Stomach (tissue), 19 donors: Measurements from ENCODE around the gene OR4K13. TPM values are rescaled to one million over a fixed set of nuclear protein-coding genes. Genes with fewer than 3 reads are reported as not detected.

Experiments
- DNase-seq, 2 donors: peaks; one replicate each; pipeline versions ENCODE4 v3.0.0 to v3.0.0-alpha.2; 2013 to 2019
- H3K27ac ChIP-seq, 5 donors: fragments of 200-600 bp in 4 of 5; sonication (generic) in 4 of 5; one replicate each; pipeline ENCODE4 v1.5.1; 2013 to 2019; ENCODE audit warnings: mild to moderate bottlenecking in 1 of 5, moderate library complexity in 1 of 5
- H3K27me3 ChIP-seq, 3 donors: fragments of 200-600 bp; sonication (generic); one replicate each; pipeline ENCODE4 v1.5.1; 2017 to 2019; ENCODE audit warnings: mixed run types in 1 of 3
- H3K36me3 ChIP-seq, 4 donors: fragments of 200-600 bp; sonication (generic); 1 replicate in 3 of 4; 2 replicates in 1 of 4; pipeline ENCODE4 v1.5.1; 2016 to 2019
- H3K4me1 ChIP-seq, 4 donors: fragments of 200-600 bp; sonication (generic); one replicate each; pipeline ENCODE4 v1.5.1; 2016 to 2019
- H3K4me3 ChIP-seq, 4 donors: fragments of 200-600 bp; sonication (generic) in 3 of 4; one replicate each; pipeline ENCODE4 v1.5.1; 2016 to 2019; ENCODE audit warnings: mild to moderate bottlenecking in 1 of 4
- H3K9me3 ChIP-seq, 4 donors: fragments of 200-600 bp; sonication (generic); one replicate each; pipeline ENCODE4 v1.5.1; 2016 to 2019
- CTCF ChIP-seq, 7 experiments: fragments of 450-650 bp in 4 of 7; fragments of 200-600 bp in 3 of 7; sonication (generic) in 3 of 7; IDR thresholded peaks; one replicate each; pipeline ENCODE4 v1.5.1; 2016 to 2019; ENCODE audit warnings: antibody characterized with exemption in 7 of 7, control low read depth in 2 of 7, mild to moderate bottlenecking in 1 of 7
- EP300 ChIP-seq: sonication (generic); formaldehyde crosslinking; IDR thresholded peaks from one replicate; pipeline ENCODE4 v1.6.1; 2017; ENCODE audit warnings: antibody characterized with exemption
- POLR2A ChIP-seq, 4 donors: fragments of 450-650 bp; IDR thresholded peaks; one replicate each; pipeline ENCODE4 v1.6.1; 2016; ENCODE audit warnings: antibody characterized with exemption in 4 of 4, control low read depth in 2 of 4, mild to moderate bottlenecking in 1 of 4, moderate library complexity in 1 of 4
- POLR2AphosphoS5 ChIP-seq, 3 donors: sonication (generic); formaldehyde crosslinking; IDR thresholded peaks; one replicate each; pipeline ENCODE4 v1.6.1; 2016; ENCODE audit warnings: antibody characterized with exemption in 3 of 3
- whole genome bisulfite sequencing, 5 donors: extraction: QIAGEN DNeasy Blood & Tissue Kit in 3 of 5; methylation state at CpG; one replicate each; pipeline versions ENCODE4 v1.1.5 to v1.1.7; 2013 to 2018; 5-methylcytosine and 5-hydroxymethylcytosine counted together
- intact Hi-C: fragments of 100-400 bp; cut with DNase I; formaldehyde crosslinking; loops from one replicate; pipeline ENCODE4 v1.15.1; 2023; ENCODE audit warnings: low total_unique reads
- long read RNA-seq, 10 donors: transcript quantifications; one replicate each; lab custom pipeline, GENCODE V29; 2026
- polyA plus RNA-seq, 3 donors: library from polyadenylated mRNA; stranded (reverse); fragments of 200-250 nt; gene quantifications; one replicate each; pipeline ENCODE4 v1.2.3, GENCODE V29; 2013
- total RNA-seq, 5 donors: library from RNA; depleted of rRNA; stranded (reverse); fragments of >200 nt; gene quantifications; one replicate each; pipeline versions ENCODE4 v1.1.0 to v1.2.3, GENCODE V29; 2014 to 2016
- donor health status: healthy with polysubstance abuse.
- donor health status: Bipolar disorder and iron deficiency.
- donor health status: healthy.

The OR4K13 gene, protein sequence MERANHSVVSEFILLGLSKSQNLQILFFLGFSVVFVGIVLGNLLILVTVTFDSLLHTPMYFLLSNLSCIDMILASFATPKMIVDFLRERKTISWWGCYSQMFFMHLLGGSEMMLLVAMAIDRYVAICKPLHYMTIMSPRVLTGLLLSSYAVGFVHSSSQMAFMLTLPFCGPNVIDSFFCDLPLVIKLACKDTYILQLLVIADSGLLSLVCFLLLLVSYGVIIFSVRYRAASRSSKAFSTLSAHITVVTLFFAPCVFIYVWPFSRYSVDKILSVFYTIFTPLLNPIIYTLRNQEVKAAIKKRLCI
- total RNA-seq: not detected
- polyA plus RNA-seq: not detected
- long read RNA-seq, donor 1: 0 reads
- long read RNA-seq, donor 2: 0 reads
- long read RNA-seq, donor 3: 0 reads
- long read RNA-seq, donor 4: 0 reads
- long read RNA-seq, donor 5: 0 reads
- long read RNA-seq, donor 6: 0 reads
- long read RNA-seq, donor 7: 0 reads
- long read RNA-seq, donor 8: 0 reads
- long read RNA-seq, donor 9: 0 reads
- long read RNA-seq, donor 10: 0 reads

- Histone ChIP-seq H3K27me3 (no peaks in the 10 kb centered on the region), H3K9me3 (peaks cover 0 to 7% (median 0%) of the 10 kb centered on the region in 4 donors), H3K4me1 (no peaks in the 10 kb centered on the region), H3K36me3 (no peaks in the 10 kb centered on the region), H3K4me3 (no peak within 1 kb of the TSS), H3K27ac (no peak within 1 kb of the TSS)
- TF ChIP-seq POLR2AphosphoS5 (IDR thresholded peaks at IDR 0.05): no peak
- no peak for TF ChIP-seq EP300
- TF ChIP-seq POLR2A (IDR thresholded peaks at IDR 0.05): no peak
- no peak for TF ChIP-seq CTCF (IDR thresholded peaks at IDR 0.05)
- no peak for DNase-seq
- intact Hi-C loops: no loop called here
- WGBS, 5 donors: 86 to 96% (median 92%) methylated on average over 4 of the region's 4 CpGs
These were observed at the start of gene OR4K13 for GRCh38 chr14:20035938-20036337. Gene OR4K13, minus strand, starts transcription at chr14:20036038. Its CDS starts 1,280 bp downstream, at chr14:20034758.

- TF ChIP-seq POLR2A (IDR thresholded peaks at IDR 0.05) (no peak), CTCF (IDR thresholded peaks at IDR 0.05) (no peak), POLR2AphosphoS5 (IDR thresholded peaks at IDR 0.05) (no peak), EP300 (no peak)
- no peak for DNase-seq
- H3K27me3 ChIP-seq: no peaks in the 10 kb centered on the region
- intact Hi-C loops: no loop called here
- peaks cover 0 to 14% (median 12%) of the 10 kb centered on the region in 4 donors for H3K9me3 ChIP-seq
- H3K27ac ChIP-seq: no peak within 1 kb of the TSS
- WGBS, 5 donors: 54 to 74% (median 64%) methylated on average over 2 of the region's 2 CpGs
- H3K4me3 ChIP-seq: no peak within 1 kb of the TSS
- no peaks in the 10 kb centered on the region for H3K36me3 ChIP-seq
- no peaks in the 10 kb centered on the region for H3K4me1 ChIP-seq
These were observed 23.9 kb upstream of the OR4K13 start, which contains the start of gene OR4L1 for GRCh38 chr14:20059745-20060144. Gene OR4L1, plus strand, starts transcription at chr14:20060045. Its CDS starts 0 bp downstream, at chr14:20060045.

- TF ChIP-seq CTCF (IDR thresholded peaks at IDR 0.05): no peak
- no peak for TF ChIP-seq EP300
- TF ChIP-seq POLR2AphosphoS5 (IDR thresholded peaks at IDR 0.05): no peak
- TF ChIP-seq POLR2A (IDR thresholded peaks at IDR 0.05): no peak
- intact Hi-C loops: no loop called here
- no peaks in the 10 kb centered on the region for H3K27me3 ChIP-seq
- H3K4me3 ChIP-seq: no peak overlapping the region
- 44 to 63% (median 57%) methylated on average over 1 of the region's 1 CpG for WGBS, 5 donors
- no peaks in the 10 kb centered on the region for H3K36me3 ChIP-seq
- DNase-seq: no peak
- no peaks in the 10 kb centered on the region for H3K4me1 ChIP-seq
- H3K9me3 ChIP-seq: no peaks in the 10 kb centered on the region
- no peak overlapping the region for H3K27ac ChIP-seq
These were observed 12.4 kb upstream of the OR4K13 start for GRCh38 chr14:20048202-20048601.

GRCh38 chr14:20044243-20044642 lies 8.4 kb upstream of the OR4K13 start:
- DNase-seq: no peak
- 64 to 74% (median 71%) methylated on average over 5 of the region's 5 CpGs for WGBS, 5 donors

More at GRCh38 chr14:20044243-20044642, 8.4 kb upstream of the OR4K13 start:
- Histone ChIP-seq H3K4me3 (no peak overlapping the region), H3K27ac (no peak overlapping the region), H3K27me3 (no peaks in the 10 kb centered on the region), H3K4me1 (no peaks in the 10 kb centered on the region), H3K36me3 (no peaks in the 10 kb centered on the region), H3K9me3 (no peaks in the 10 kb centered on the region)
- no peak for TF ChIP-seq POLR2AphosphoS5 (IDR thresholded peaks at IDR 0.05)
- TF ChIP-seq CTCF (IDR thresholded peaks at IDR 0.05): no peak
- intact Hi-C loops: no loop called here
